ENCODE measurements around the gene CACNA1E.

The CACNA1E gene

DNA sequence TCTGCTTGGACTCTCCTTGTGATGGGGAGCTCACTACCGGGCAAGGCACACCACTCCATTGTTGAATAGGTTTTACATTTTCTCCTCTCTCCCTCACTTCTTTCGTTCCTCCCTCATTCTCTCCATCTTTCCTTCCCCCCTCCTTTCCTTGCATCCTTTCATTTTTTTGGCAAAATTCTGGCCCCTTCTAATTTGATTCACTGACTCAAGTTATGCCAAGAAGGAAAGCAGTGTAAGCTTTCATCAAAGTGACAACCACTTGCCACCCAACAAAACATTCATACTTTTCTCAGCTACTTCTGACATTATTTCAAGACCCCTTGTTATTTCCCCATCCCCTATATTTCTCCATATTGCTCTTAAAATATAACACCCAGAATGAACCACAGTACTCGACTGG is 68.4 kb downstream of the CACNA1E start:
- DNase-seq (ENCODE audit: low spot score) = no peak
- TF ChIP-seq CTCF (IDR thresholded peaks at IDR 0.05; ENCODE audit: extremely low read depth, missing control alignments) = no peak

GRCh38 chr1:181554465-181554864 is 71.1 kb downstream of the CACNA1E start:
- TF ChIP-seq CTCF (IDR thresholded peaks at IDR 0.05; ENCODE audit: extremely low read depth, missing control alignments) = no peak
- no peak for DNase-seq (ENCODE audit: low spot score)

- no peak for DNase-seq (ENCODE audit: low spot score)
- no peak for TF ChIP-seq CTCF (IDR thresholded peaks at IDR 0.05; ENCODE audit: extremely low read depth, missing control alignments)
Observed at GRCh38 chr1:181556631-181557030, 73.3 kb downstream of the CACNA1E start.

- no peak for DNase-seq (ENCODE audit: low spot score)
- TF ChIP-seq CTCF (IDR thresholded peaks at IDR 0.05; ENCODE audit: extremely low read depth, missing control alignments) = no peak
Observed at GRCh38 chr1:181557313-181557712, 74.0 kb downstream of the CACNA1E start.

DNA sequence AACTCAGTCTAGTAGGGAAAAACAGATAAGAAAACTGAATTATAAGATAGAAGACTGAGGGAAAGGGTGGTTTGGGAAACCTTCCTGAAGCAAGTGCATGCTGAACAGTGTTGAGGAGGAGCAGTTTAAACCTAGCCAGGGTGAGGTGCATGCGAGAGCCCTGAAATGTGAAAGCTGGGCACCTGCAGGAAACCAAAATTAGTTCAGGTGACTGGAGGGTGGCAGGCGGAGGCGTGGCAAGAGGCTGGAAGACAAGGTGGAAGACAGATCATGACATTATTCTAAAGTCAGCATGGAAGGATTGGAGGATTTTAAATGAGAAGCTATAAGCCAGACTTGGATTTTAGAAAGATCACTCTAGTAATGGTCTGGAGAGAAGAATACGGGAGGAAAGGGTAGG is 75.1 kb downstream of the CACNA1E start:
- no peak for TF ChIP-seq CTCF (IDR thresholded peaks at IDR 0.05; ENCODE audit: extremely low read depth, missing control alignments)
- DNase-seq (ENCODE audit: low spot score) = no peak

GRCh38 chr1:181559142-181559541 is 75.8 kb downstream of the CACNA1E start:
- no peak for DNase-seq (ENCODE audit: low spot score)
- TF ChIP-seq CTCF (IDR thresholded peaks at IDR 0.05; ENCODE audit: extremely low read depth, missing control alignments) = no peak

DNA sequence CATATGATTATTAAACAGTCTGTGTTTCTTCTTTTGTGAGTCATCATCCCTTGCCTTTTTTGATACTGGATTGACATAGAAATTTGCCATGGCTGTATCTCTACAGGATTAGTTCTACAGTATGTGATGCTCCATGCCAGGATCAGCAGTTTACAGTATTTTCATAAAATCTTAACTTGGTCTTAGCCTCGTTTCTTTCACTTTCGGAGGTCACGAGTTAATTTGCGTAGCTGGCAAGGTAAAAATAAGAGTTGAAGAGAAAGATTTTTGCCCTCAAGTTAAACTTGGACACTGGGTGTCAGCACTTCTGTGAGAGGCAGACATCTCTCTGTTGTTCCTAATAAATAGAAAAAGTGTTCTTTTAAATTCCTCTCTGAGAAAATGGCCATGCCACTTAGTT is 79.1 kb downstream of the CACNA1E start:
- no peak for DNase-seq (ENCODE audit: low spot score)
- TF ChIP-seq CTCF (IDR thresholded peaks at IDR 0.05; ENCODE audit: extremely low read depth, missing control alignments) = no peak
